AG04450 (cell line): ENCODE measurements around the gene NKAIN2. TPM values are rescaled to one million over a fixed set of nuclear protein-coding genes. Genes with fewer than 3 reads are reported as not detected.

Experiments used
- CTCF ChIA-PET: fragments of 300-600, 350-600 bp; formaldehyde crosslinking; extraction: SDS; loops from one replicate; lab custom pipeline; 2022; ENCODE audit warnings: antibody characterized with exemption, inconsistent platforms; lab: Charles Lee
- POLR2A ChIA-PET: fragments of 350-600 bp; formaldehyde crosslinking; extraction: SDS; loops from one replicate; lab custom pipeline; 2021; ENCODE audit warnings: antibody characterized with exemption, inconsistent platforms; lab: Yijun Ruan, JAX
- DNase-seq: peaks from one replicate; pipeline ENCODE4 v3.0.0-alpha.2; 2011; ENCODE audit warnings: low read depth, low spot score
- H3K27ac ChIP-seq: one replicate; pipeline ENCODE4 v1.5.1; 2012; ENCODE audit warnings: low read depth, low read length, control low read depth
- H3K27me3 ChIP-seq: one replicate; pipeline ENCODE4 v1.6.0; 2012; ENCODE audit warnings: low read length; ENCODE audit not compliant: control insufficient read depth, insufficient read depth
- H3K4me3 ChIP-seq: 2 replicates; pipeline ENCODE4 v1.5.1; 2011; ENCODE audit warnings: mild to moderate bottlenecking, low read depth, low read length, control low read depth
- H3K9me3 ChIP-seq: 2 replicates; pipeline ENCODE4 v1.5.1; 2012; ENCODE audit warnings: low read length; ENCODE audit not compliant: control insufficient read depth, insufficient read depth
- CTCF ChIP-seq: IDR thresholded peaks from 2 replicates; pipeline ENCODE4 v1.5.1; 2011; ENCODE audit warnings: low read depth, low read length, control low read depth, inconsistent platforms
- polyA plus RNA-seq: library from polyadenylated mRNA; depleted of rRNA; stranded (reverse); fragments of >200 nt; gene quantifications from 2 replicates; pipeline ENCODE4 v1.2.3, GENCODE V29; 2011

The NKAIN2 gene
- polyA plus RNA-seq, 1 experiment = not detected

- Histone ChIP-seq H3K9me3 (no peaks in the 10 kb centered on the region), H3K4me3 (no peak overlapping the region), H3K27ac (no peak overlapping the region), H3K27me3 (no peaks in the 10 kb centered on the region)
- no peak for TF ChIP-seq CTCF
- no peak for DNase-seq
- CTCF ChIA-PET = no interaction called here
- POLR2A ChIA-PET = no interaction called here
Measured at GRCh38 chr6:124420116-124420840, 616.6 kb downstream of the NKAIN2 start.

- Histone ChIP-seq H3K9me3 (no peaks in the 10 kb centered on the region), H3K27ac (no peak overlapping the region), H3K4me3 (no peak overlapping the region), H3K27me3 (no peaks in the 10 kb centered on the region)
- ChIA-PET POLR2A (no interaction called here), CTCF (no interaction called here)
- TF ChIP-seq CTCF = no peak
- DNase-seq = no peak
Measured at GRCh38 chr6:124423621-124424020, 620.0 kb downstream of the NKAIN2 start.

- H3K27ac ChIP-seq = no peak overlapping the region
- no peak for DNase-seq
- TF ChIP-seq CTCF = no peak
- ChIA-PET CTCF (no interaction called here), POLR2A (no interaction called here)
- no peak overlapping the region for H3K4me3 ChIP-seq
- no peaks in the 10 kb centered on the region for H3K9me3 ChIP-seq
- no peaks in the 10 kb centered on the region for H3K27me3 ChIP-seq
Measured at GRCh38 chr6:124430740-124431318, 627.2 kb downstream of the NKAIN2 start.

- POLR2A ChIA-PET = no interaction called here
- Histone ChIP-seq H3K9me3 (no peaks in the 10 kb centered on the region), H3K4me3 (no peak overlapping the region), H3K27me3 (no peaks in the 10 kb centered on the region), H3K27ac (no peak overlapping the region)
- no peak for TF ChIP-seq CTCF
- CTCF ChIA-PET = no interaction called here
- DNase-seq = no peak
Measured at GRCh38 chr6:124432620-124433019, 629.0 kb downstream of the NKAIN2 start.

- H3K27ac ChIP-seq = no peak overlapping the region
- H3K4me3 ChIP-seq = no peak overlapping the region
- ChIA-PET POLR2A (no interaction called here), CTCF (no interaction called here)
- H3K27me3 ChIP-seq = no peaks in the 10 kb centered on the region
- no peak for TF ChIP-seq CTCF
- no peaks in the 10 kb centered on the region for H3K9me3 ChIP-seq
- DNase-seq = no peak
Measured at GRCh38 chr6:124433387-124434160, 629.9 kb downstream of the NKAIN2 start.
